Right lung (tissue), 5 donors: ENCODE results near the gene ZDHHC4. TPM values are rescaled to one million over a fixed set of nuclear protein-coding genes. Genes with fewer than 3 reads are reported as not detected.
"Not testable (repeated sequence)": the region's sequence is repeated elsewhere in the genome, so short reads cannot be mapped to it uniquely, and the experiment has no call there.

ENCODE experiments used
- DNase-seq, 2 donors: peaks; one replicate each; pipeline ENCODE4 v3.0.0-alpha.2; 2013
- polyA plus RNA-seq, 5 donors: library from polyadenylated mRNA; unstranded; fragments of 120-200 nt; gene quantifications; one replicate each; pipeline versions ENCODE4 v1.2.1 to v1.2.3, GENCODE V29; 2013; ENCODE audit warnings: inconsistent platforms in 1 of 5, low replicate concordance in 1 of 5; ENCODE audit not compliant: insufficient read length in 5 of 5, insufficient read depth in 1 of 5

The ZDHHC4 gene
- polyA plus RNA-seq, 5 donors: 69.4 to 82.8 (median 75.9) TPM

DNA sequence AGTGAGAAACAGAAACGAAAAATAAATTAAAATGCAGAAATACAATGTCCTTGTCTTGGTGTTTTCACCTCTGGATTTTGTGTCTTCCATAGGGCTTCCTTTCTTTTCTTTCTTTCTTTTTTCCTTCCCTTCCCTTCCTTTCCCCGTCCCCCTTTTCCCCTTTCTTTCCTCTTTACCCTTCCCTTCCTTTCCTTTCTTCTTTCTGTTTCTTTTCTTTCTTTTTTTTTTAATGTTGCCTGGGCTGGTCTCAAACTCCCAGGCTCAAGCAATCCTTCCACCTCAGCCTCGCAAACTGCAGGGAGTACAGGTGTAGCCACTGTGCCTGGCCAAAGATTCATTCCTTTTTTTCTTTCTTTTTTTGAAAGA lies 47.0 kb downstream of the ZDHHC4 start:
- DNase-seq: no peak

GRCh38 chr7:6628045-6628444 lies 50.8 kb downstream of the ZDHHC4 start:
- DNase-seq: no peak

- no peak for DNase-seq
These were observed 53.0 kb downstream of the ZDHHC4 start for GRCh38 chr7:6630007-6630849.

- DNase-seq: no peak
These were observed 54.4 kb downstream of the ZDHHC4 start for GRCh38 chr7:6631605-6632004.

DNA sequence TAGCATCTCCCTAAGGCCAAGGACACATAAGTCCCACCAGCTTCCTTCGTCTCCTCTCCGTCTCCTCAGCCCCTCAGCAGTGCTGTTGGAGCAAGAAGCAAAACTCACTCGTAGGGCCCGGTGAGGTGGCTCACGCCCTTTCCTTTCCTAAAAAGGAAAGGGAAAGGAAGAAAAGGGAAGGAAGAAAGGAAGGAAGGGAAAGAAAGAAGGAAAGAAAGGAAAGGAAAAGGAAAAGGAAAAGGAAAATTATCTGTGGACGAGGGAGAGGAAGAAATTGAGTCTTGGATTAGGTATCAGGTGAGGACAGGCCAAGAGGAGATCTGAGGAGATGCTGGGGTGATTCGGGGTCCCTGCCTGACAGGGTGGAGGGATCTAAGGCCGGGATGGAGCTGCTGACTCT lies 56.8 kb downstream of the ZDHHC4 start:
- no peak for DNase-seq

- DNase-seq: not testable (repeated sequence)
These were observed 57.7 kb downstream of the ZDHHC4 start for GRCh38 chr7:6634971-6635370.

GRCh38 chr7:6636741-6637543 lies 59.7 kb downstream of the ZDHHC4 start, which contains the start of gene ZNF316:
ZNF316 (plus strand) TSS chr7:6637318; CDS start chr7:6642410, 5,092 bp downstream.
- peak in 1 of 2 donors; percentile 28 for DNase-seq

- peak in 1 of 2 donors; percentile 10 for DNase-seq
These were observed 60.4 kb downstream of the ZDHHC4 start for GRCh38 chr7:6637544-6638229.

Other genes starting within 250 kb of the ZDHHC4 start
- 10 to 100 TPM; 17.4 to 20.3 (median 19.0) TPM for gene FAM220A, start 228.5 kb upstream of the ZDHHC4 start, polyA plus RNA-seq
- gene RAC1, start 202.9 kb upstream of the ZDHHC4 start, polyA plus RNA-seq: 100 to 1,000 TPM; 252 to 282 (median 275) TPM
- gene DAGLB, start 129.5 kb upstream of the ZDHHC4 start, polyA plus RNA-seq: 10 to 100 TPM; 14.6 to 19.4 (median 15.2) TPM
- 100 to 1,000 TPM; 146 to 190 (median 155) TPM for gene KDELR2, start 93.3 kb upstream of the ZDHHC4 start, polyA plus RNA-seq
- gene GRID2IP, start 26.0 kb upstream of the ZDHHC4 start, polyA plus RNA-seq: 1 to 10 TPM in 2 of 5 donors, under 1 TPM in 3; 0.81 to 1.3 (median 0.91) TPM
- 10 to 100 TPM; 28.8 to 48.1 (median 43.1) TPM for gene INTS15, start 12.6 kb downstream of the ZDHHC4 start, polyA plus RNA-seq
- 10 to 100 TPM; 11.6 to 19.4 (median 12.6) TPM for gene ZNF853, start 38.2 kb downstream of the ZDHHC4 start, polyA plus RNA-seq
- gene ZNF316, start 59.9 kb downstream of the ZDHHC4 start, polyA plus RNA-seq: 10 to 100 TPM; 34.3 to 46.9 (median 44.7) TPM
- gene ZNF12, start 129.5 kb downstream of the ZDHHC4 start, polyA plus RNA-seq: 10 to 100 TPM; 27.0 to 43.8 (median 36.5) TPM
- 1 to 10 TPM in 4 of 5 donors, under 1 TPM in 1; 0.74 to 4.8 (median 4.3) TPM for gene RSPH10B2, start 176.6 kb downstream of the ZDHHC4 start, polyA plus RNA-seq
- 10 to 100 TPM; 61.2 to 95.7 (median 79.6) TPM for gene CCZ1B, start 248.8 kb downstream of the ZDHHC4 start, polyA plus RNA-seq